Urothelium cell line (cell line): ENCODE data around the gene MTF2.
"Not testable (repeated sequence)": the region's sequence is repeated elsewhere in the genome, so short reads cannot be mapped to it uniquely, and the experiment has no call there.

Experiments
- DNase-seq: peaks from one replicate; pipeline ENCODE4 v3.0.0; 2011; ENCODE audit warnings: low spot score, mixed read lengths
- FAIRE-seq: peaks from 2 replicates; lab custom pipeline; 2011; peaks lifted over from hg19 to GRCh38; lab: Jason Lieb, UNC

Gene MTF2

DNA sequence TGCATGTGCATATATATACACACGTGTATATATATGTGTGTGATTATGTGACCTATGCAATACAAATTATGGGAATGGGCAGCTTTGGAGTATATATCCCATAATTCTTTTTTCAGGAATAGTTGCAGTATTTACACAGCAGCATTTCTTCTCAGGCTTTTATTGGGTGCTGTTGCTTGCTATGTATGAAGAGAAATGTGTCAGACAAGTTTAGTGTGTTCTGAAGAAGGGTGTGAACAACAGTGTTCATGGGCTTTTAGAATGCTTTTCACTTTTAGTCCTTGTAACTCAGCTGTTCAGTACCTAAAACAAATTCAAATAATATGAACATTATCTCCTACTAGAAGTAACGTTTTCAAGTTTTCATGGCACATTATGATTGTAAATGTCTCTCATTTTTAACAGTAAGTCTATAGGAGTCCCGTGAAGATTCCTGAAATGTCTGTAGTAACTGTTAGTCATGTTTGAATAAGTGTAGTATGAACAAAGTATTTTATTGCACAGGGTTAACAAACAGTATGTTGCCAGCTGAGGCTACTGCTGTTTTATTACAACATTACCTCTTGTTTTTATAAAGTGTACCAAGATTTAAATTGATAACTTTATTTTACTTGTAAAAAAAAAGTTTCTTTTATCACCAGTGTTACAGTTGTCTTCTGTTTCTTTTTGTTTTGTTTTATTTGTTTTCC, 58.7 kb downstream of the MTF2 start:
- DNase-seq (no peak), FAIRE-seq (no peak)

DNA sequence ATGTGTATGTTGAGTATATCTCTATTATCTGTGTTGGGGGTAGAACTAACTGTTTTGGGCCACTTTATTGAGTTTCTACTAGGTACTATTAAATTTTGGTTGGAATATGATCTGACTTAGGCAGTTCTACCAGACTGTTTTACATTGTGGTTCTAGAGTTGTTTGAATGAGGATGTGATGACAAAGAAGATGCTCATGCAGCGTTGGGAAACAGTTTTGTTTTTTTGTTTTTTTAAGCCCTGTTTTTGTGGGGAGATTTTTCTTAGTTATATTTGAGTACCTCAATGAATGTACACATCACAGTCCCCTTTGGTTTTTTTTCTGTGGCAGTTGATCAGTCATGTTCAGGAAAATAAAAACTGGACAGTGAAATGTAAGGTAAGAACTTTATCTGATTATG, 61.0 kb downstream of the MTF2 start:
- FAIRE-seq (no peak), DNase-seq (no peak)

DNA sequence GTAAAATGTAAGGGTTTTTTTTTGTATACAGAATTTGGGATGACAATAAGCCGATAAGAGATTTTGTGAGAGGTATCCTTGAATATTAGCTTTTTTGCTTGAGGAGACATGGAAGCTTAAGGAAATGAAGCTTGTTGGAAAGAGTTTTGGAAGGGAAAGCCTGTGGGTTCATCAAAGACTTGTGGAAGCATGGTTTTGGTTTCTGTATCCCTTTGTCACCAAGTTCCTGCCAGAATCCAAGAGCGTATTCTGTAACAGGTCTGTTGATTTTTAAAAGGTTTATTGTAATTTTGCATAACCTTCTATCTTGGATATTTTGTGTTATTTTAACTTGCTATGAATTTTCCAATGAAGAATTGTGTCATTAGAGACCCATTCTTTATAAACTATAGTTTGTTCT, 63.1 kb downstream of the MTF2 start:
- FAIRE-seq: no peak

DNA sequence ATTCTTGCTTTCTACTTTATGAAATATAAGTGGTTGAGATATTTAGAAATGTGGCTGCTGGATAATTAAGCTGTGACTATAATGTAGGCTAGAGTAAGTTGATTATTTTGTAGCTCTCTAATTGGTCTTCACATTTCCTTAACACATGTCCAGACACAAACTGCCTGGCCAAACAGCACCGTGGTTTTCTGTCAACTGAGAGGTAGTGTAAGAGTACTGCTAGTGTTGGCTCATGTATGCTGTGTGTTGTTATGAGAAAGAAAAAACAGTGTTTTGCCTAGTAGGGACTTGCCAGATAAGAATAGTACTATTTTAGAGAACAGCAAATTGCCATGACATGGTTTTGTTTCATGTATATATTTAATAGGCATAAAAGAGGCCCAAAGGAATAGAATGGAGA, 64.1 kb downstream of the MTF2 start:
- DNase-seq: no peak
- no peak for FAIRE-seq

More for the DNA sequence above, 63.1 kb downstream of the MTF2 start:
- DNase-seq: no peak

DNA sequence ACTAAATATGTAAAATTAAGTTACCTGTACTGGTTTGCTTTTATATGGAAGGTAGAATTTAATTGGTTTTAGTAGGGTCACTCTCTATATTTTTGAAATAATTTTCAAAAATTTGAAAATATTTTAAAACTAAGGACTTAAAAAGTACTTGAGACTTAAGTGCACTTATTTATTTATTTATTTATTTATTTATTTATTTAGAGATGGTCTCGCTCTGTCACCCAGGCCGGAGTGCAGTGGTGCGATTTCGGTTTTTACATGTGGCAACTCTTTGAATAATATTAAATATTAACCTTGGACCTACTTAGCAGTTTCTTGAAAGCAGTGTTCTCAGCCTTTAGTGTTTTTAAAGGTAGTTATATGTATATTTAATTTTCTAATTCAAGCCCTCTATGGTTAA, 64.7 kb downstream of the MTF2 start:
- DNase-seq: no peak
- FAIRE-seq: no peak

DNA sequence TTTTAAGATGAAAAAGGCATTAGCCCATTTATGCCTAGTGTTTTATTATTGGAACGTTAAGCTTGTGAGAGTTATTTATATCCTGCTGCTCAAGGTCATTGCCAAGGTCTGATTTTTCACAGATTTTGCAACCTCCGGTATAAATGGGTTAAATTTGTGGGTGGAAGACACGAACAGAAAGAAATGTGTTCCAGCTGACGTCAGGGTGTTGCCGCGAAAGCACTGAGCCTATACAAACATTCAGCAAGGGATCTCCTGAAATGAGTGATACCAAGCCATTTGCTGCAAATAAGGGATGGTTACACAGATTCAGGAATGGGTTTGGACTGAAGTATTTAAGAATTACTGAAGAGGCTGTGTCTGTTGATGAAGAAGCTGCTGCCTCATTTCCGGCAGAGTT, 68.9 kb downstream of the MTF2 start:
- DNase-seq (no peak), FAIRE-seq (no peak)

DNA sequence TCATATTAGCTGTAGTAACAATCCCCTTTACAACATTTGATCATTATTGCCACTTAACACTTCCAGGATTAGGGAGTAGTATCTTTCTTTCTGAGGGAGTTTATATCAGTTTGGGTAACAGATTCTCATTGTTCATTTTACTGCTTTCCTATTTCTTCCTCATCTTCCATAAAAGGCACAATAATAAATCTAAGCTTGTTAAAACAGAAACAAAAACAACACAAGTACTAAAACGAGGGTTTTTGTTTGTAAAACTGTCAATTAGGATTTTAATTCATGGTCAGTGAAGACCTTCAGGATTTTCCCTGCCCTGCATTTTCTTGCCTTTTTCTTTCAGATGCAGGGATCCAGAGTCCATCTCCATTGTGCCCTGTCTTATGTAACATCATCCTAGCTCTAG, 71.6 kb downstream of the MTF2 start:
- FAIRE-seq (no peak), DNase-seq (no peak)

DNA sequence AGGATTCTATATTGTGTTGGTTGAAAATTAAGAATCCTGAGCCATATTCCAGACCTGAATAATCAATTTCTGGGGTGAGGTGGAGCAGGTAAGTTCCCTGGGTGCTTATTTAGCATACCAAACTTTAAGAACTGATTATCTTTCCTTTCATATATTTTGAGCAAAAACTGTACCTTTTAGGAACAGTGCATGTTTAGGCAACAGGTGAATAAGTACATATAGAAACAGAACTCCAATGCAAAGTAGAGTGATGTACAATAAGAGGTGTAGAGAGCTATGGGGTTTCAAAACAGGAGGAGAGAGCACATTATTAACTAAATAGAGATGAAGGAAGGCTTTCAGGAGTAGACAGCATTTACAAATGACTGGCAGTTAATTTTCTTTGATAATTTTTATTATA, 72.4 kb downstream of the MTF2 start:
- no peak for DNase-seq
- no peak for FAIRE-seq

DNA sequence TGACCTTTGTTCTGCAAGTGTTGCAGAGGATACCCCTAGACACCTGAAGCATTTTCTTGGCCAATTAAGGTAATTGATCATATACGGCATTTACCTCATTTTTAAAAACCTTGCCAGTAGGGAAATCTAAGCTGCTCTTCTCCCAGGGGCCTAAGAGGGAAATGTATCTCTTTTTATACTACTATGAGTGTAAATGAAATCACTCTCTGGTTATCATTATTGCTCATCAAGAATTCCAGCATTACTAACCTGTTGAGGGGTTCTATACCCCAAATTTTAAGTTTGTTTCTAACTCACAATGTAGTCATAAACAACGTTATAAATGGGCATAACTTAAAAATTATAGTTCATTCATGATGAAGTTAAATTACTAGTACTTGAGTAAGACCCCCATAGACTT, 73.8 kb downstream of the MTF2 start:
- no peak for FAIRE-seq
- no peak for DNase-seq

DNA sequence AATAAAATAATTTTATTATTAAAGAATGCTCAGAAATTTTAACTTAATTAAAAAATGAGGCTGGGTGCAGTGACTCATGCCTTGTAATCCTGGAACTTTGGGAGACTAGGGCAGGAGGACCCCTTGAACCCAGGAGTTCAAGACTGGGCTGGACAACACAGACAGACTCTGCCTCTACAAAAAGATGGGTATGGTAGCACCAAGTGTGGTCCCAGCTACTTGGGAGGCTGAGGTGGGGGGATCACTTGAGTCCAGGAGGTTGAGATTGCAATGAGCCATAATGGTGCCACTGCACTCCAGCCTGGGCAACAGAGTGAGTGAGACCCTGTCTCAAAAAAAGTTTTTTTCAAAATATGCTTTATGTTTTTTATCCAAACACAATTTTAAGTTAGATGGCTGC, 75.8 kb downstream of the MTF2 start:
- FAIRE-seq (no peak), DNase-seq (no peak)

DNA sequence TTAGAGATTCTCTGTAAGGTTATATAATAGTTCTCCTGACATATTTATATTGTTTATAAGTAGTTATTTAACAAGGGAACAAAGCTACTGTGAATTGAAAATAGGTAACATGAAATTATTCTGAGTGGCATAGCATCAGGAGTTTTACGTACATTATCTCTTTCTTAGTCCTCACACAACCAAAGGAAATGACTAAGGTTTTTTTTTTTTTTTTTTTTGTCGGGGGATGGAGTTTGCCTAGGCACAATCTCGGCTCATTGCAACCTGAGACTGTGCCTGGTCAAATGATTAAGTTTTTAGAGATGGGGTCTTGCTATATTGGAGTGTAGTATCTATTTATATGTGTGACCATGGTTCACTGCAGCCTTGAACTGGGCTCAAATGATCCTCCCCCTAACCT, 76.3 kb downstream of the MTF2 start:
- no peak for DNase-seq

DNA sequence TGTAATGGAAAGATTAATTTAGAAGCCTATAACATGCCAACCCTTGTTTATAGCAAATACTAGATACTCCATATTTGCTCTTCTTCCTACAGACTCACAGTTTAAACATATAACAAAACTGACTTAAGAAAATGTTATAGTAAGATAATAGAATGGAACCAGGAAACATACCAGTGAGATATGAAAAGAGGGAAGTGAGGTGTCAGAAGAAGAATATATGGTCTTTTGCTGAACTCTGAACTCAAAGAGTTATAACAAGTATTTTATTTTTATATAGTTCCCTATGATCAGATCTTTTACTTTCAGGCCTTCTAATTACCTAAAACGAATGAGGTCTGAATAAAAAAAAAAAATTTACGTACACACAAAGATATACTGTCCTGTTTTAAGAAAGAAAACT, 80.3 kb downstream of the MTF2 start:
- DNase-seq: no peak
- no peak for FAIRE-seq

More for the DNA sequence above, 76.3 kb downstream of the MTF2 start:
- FAIRE-seq: no peak

DNA sequence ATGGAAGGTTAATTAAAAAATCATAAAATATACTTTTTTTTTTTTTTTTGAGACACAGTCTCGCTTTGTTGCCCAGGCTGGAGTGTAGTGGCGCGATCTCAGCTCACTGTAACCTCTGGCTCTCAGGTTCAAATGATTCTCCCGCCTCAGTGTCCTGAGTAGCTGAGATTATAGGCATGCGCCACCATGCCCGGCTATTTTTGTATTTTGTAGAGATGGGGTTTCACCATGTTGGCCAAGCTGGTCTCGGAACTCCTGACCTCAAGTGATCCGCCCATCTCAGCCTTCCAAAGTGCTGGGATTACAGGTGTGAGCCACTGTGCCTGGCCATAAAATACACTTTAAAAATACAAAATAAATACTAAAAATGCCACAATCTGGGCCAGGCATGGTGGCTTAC, 84.2 kb downstream of the MTF2 start:
- DNase-seq, FAIRE-seq: not testable (repeated sequence)

DNA sequence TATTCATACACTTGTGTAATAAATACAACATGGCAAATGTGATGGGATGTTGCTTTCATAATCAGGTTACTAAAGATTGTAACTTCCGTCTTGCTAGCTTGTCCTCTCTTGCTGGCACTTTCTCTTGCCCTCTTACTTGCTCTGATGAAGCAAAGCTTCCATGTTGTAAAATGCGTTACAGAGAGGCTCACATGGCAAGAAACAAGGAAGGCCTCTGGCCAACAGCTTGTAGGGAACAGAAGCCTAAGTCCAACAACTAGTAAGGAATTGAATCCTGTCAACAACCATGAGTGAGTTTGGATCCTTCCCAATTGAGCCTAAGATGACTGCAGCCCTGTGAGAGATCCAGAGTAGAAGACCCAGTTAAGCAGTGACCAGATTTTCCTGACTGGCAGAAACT, 85.7 kb downstream of the MTF2 start:
- DNase-seq (no peak), FAIRE-seq (no peak)

DNA sequence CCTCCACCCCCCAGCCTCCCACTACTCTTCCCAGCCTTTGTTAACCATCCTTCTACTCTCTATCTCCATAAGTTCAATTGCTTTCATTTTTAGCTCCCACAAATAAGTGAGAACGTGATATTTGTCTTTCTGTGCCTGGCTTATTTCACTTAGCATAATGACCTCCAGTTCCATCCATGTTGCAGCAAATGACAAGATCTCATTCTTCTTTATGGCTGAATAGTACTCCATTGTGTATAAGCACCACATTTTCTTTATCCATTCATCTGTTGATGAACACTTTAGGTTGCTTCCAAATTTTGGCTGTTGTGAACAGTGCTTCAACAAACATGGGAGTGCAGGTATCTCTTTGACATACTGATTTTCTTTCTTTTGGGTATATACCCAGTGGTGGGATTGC, 86.8 kb downstream of the MTF2 start:
- not testable (repeated sequence) for FAIRE-seq, DNase-seq

DNA sequence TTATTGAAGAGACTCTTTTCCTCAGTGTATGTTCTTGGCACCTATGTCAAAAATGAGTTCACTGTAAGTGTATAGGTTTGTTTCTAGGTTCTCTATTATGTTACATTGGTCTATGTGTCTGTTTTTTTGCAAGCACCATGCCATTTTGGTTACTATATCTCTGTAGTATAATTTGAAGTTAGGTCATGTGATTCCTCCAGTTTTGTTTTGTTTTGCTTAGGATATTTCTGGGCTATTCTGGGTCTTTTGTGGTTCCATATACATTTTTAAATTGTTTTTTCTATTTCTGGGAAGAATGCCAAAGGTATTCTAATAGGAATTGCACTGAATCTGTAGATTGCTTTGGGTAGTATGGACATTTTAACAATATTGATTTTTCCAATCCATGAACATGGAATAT, 87.9 kb downstream of the MTF2 start:
- FAIRE-seq: no peak
- DNase-seq: no peak

DNA sequence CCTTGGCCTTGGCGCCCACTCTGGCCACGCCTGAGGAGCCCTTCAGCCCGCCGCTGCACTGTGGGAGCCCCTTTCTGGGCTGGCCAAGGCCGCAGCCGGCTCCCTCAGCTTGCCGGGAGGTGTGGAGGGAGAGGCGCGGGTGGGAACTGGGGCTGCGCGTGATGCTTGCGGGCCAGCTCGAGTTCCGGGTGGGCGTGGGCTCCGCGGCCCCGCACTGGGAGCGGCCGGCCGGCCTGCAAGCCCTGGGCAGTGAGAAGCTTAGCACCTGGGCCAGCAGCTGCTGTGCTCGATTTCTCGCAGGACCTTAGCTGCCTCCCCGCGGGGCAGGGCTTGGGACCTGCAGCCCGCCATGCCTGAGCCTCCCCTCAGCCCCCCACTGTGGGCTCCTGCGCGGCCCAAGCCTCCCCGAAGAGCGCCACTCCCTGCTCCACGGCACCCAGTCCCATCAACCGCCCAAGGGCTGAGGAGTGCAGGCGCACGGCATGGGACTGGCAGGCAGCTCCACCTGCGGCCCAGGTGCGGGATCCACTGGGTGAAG, 91.1 kb downstream of the MTF2 start:
- DNase-seq, FAIRE-seq: not testable (repeated sequence)

DNA sequence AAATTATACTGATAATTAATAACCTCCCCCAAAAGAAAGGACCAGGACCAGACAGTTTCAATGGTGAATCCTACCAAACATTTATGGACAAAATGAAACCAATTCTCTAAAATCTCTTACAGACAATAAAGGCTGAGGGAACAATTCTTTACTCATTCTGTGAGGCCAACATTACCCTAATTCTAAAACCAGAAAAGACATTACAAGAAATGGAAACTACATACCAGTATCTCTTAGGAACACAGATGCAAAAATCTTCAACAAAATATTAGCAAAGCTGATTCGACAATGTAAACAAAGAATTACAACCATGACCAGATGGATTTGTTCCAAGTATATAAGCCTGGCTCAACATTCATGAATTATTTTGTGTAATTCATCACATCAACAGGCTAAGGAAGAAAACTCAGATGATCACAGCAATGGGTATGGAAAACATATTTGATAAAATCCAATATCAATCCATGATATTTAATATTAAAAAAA, 92.5 kb downstream of the MTF2 start:
- FAIRE-seq (no peak), DNase-seq (no peak)

DNA sequence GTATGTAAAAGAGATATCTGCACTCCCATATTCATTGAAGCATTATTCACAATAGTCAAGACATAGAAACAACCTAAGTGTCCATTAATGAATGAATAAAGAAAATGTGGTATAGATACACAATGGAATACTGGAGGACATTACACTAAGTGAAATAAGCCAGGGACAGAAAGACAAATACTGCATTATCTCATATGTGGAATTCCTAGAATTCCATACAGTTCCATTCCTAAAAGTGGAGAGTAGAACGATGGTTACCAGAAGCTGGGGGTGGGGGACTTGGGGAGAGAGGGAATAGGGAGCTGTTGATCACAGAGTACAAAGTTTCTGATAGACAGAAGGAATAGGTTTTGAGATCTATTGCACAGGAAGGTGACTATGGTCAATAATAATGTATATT, 93.7 kb downstream of the MTF2 start:
- no peak for DNase-seq
- no peak for FAIRE-seq

DNA sequence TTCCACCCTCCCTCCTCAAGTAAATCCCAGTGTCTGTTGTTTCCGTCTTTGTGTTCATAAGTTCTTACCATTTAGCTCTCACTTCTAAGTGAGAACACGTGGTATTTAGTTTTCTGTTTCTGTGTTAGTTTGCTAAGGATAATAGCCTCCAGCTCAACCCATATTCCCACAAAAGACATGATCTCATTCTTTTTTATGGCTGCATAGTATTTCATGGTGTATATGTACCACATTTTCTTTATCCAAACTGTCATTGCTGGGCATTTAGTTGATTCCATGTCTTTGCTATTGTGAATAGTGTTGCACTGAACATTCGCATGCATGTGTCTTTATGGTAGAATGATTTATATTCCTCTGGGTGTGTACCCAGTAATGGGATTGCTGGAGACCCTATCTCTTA, 95.6 kb downstream of the MTF2 start:
- not testable (repeated sequence) for FAIRE-seq, DNase-seq

DNA sequence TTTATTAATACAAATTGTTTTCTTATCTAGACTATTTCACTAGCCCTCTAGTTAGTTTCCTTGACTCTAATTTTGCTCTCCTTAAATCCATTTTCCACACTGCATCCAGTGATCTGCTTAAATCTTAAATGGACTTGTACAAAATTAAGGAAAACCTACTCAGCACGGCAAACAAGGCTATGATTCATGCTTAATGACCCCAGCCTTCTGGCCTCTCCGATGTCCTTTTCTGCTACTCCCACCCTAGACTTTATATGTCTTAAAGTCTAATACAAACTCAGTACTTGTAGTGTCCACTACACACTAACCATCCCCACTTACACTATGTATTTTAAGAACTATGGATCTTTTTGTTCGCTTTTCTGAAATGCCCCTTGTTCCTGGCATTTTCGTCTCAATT, 98.9 kb downstream of the MTF2 start:
- FAIRE-seq (no peak), DNase-seq (peak; percentile 4)

DNA sequence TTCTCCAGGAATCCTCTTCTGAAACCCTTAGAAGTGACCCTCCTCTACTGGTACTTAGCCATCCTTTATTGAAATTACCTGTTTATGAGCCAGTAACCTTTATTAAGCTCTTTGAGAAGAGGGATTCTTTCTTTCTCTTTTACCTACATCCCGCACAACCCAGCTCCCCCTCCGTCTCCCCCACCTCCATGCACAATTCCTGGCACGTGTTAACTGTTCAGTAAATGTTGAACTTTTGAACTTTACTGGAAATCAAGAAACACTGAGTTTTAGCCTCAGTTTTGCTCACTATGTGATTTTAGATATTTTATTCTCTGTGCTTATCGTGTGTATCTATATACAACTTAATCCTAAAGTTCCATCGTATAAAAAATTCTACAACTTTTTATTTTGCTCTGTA, 99.3 kb downstream of the MTF2 start:
- peak; percentile 6 for DNase-seq
- FAIRE-seq: no peak
